Stimulated activated effector memory CD8-positive, alpha-beta T cell treated with anti-CD3 and anti-CD28 coated beads, Interleukin-12 subunit alpha, Interleukin-12 subunit beta, amount 100 ng/mL, for 72 hours (primary cell): Measurements from ENCODE around the gene ADAP1.
A peak's percentile ranks its signal among the peaks of the same experiment; 100 is the strongest.

Source experiments
- ATAC-seq: fragments of 150-1000 bp; cut with Tn5 transposase; 2 replicates; pipeline ENCODE4 v1.10.0; 2021
- DNase-seq, 2 donors: peaks; one replicate each; pipeline ENCODE4 v3.0.0; 2021 to 2022; ENCODE audit warnings: low spot score in 2 of 2
- H3K27ac Mint-ChIP-seq: one replicate; pipeline ENCODE4 v1.8.0; 2022; ENCODE audit warnings: mild to moderate bottlenecking, mixed read lengths
- H3K36me3 Mint-ChIP-seq: one replicate; pipeline ENCODE4 v1.8.0; 2022; ENCODE audit warnings: mild to moderate bottlenecking, mixed read lengths
- H3K4me1 Mint-ChIP-seq: one replicate; pipeline ENCODE4 v1.8.0; 2022; ENCODE audit warnings: mixed read lengths
- H3K4me3 Mint-ChIP-seq: one replicate; pipeline ENCODE4 v1.8.0; 2022; ENCODE audit warnings: mild to moderate bottlenecking, mixed read lengths
- H3K9me3 Mint-ChIP-seq: one replicate; pipeline ENCODE4 v1.8.0; 2022; ENCODE audit warnings: mixed read lengths

ADAP1 gene

GRCh38 chr7:918441-919113 is 35.9 kb downstream of the ADAP1 start:
- Mint-ChIP-seq H3K36me3 (peaks cover 31% of the 10 kb centered on the region), H3K4me1 (peaks cover 53% of the 10 kb centered on the region), H3K4me3 (no peak overlapping the region), H3K9me3 (no peaks in the 10 kb centered on the region), H3K27ac (no peak overlapping the region)
- DNase-seq (no peak), ATAC-seq (no peak)

- ATAC-seq: no peak
- no peak for DNase-seq
- peaks cover 26% of the 10 kb centered on the region for H3K36me3 Mint-ChIP-seq
- peaks cover 48% of the 10 kb centered on the region for H3K4me1 Mint-ChIP-seq
- H3K9me3 Mint-ChIP-seq: no peaks in the 10 kb centered on the region
- no peak overlapping the region for H3K27ac Mint-ChIP-seq
- no peak overlapping the region for H3K4me3 Mint-ChIP-seq
Measured at GRCh38 chr7:918118-918425, 36.4 kb downstream of the ADAP1 start.

GRCh38 chr7:917255-918117 is 37.0 kb downstream of the ADAP1 start:
- no peak overlapping the region for H3K27ac Mint-ChIP-seq
- H3K36me3 Mint-ChIP-seq: peaks cover 20% of the 10 kb centered on the region
- peaks cover 42% of the 10 kb centered on the region for H3K4me1 Mint-ChIP-seq

GRCh38 chr7:916291-916941 is 38.1 kb downstream of the ADAP1 start:
- Mint-ChIP-seq H3K4me1 (peaks cover 32% of the 10 kb centered on the region), H3K27ac (peak overlapping the region; percentile 52)

More at GRCh38 chr7:917255-918117, 37.0 kb downstream of the ADAP1 start:
- ATAC-seq (no peak), DNase-seq (no peak)
- H3K9me3 Mint-ChIP-seq: no peaks in the 10 kb centered on the region
- H3K4me3 Mint-ChIP-seq: no peak overlapping the region

GRCh38 chr7:915291-916218 is 38.9 kb downstream of the ADAP1 start:
- no peak overlapping the region for H3K4me3 Mint-ChIP-seq
- peak overlapping the region; percentile 52 for H3K27ac Mint-ChIP-seq
- no peak for DNase-seq
- H3K9me3 Mint-ChIP-seq: no peaks in the 10 kb centered on the region
- H3K4me1 Mint-ChIP-seq: peaks cover 24% of the 10 kb centered on the region
- H3K36me3 Mint-ChIP-seq: peaks cover 13% of the 10 kb centered on the region
- ATAC-seq: no peak

More at GRCh38 chr7:916291-916941, 38.1 kb downstream of the ADAP1 start:
- DNase-seq (no peak), ATAC-seq (no peak)
- peaks cover 20% of the 10 kb centered on the region for H3K36me3 Mint-ChIP-seq
- no peaks in the 10 kb centered on the region for H3K9me3 Mint-ChIP-seq
- H3K4me3 Mint-ChIP-seq: no peak overlapping the region

GRCh38 chr7:914521-915194 is 39.8 kb downstream of the ADAP1 start:
- no peaks in the 10 kb centered on the region for H3K9me3 Mint-ChIP-seq
- H3K36me3 Mint-ChIP-seq: peaks cover 13% of the 10 kb centered on the region
- DNase-seq (no peak), ATAC-seq (no peak)
- H3K4me3 Mint-ChIP-seq: no peak overlapping the region
- H3K27ac Mint-ChIP-seq: peak overlapping the region; percentile 37
- peaks cover 25% of the 10 kb centered on the region for H3K4me1 Mint-ChIP-seq

GRCh38 chr7:913736-914520 is 40.6 kb downstream of the ADAP1 start:
- DNase-seq (no peak), ATAC-seq (no peak)
- Mint-ChIP-seq H3K9me3 (no peaks in the 10 kb centered on the region), H3K4me3 (no peak overlapping the region), H3K36me3 (peaks cover 13% of the 10 kb centered on the region), H3K4me1 (peaks cover 20% of the 10 kb centered on the region), H3K27ac (peak overlapping the region; percentile 37)

- H3K4me3 Mint-ChIP-seq: no peak overlapping the region
- H3K9me3 Mint-ChIP-seq: no peaks in the 10 kb centered on the region
- peaks cover 7% of the 10 kb centered on the region for H3K36me3 Mint-ChIP-seq
- no peak overlapping the region for H3K27ac Mint-ChIP-seq
- no peak for ATAC-seq
- H3K4me1 Mint-ChIP-seq: peaks cover 24% of the 10 kb centered on the region
- no peak for DNase-seq
Measured at GRCh38 chr7:911791-912480, 42.5 kb downstream of the ADAP1 start.

- H3K4me3 Mint-ChIP-seq: no peak overlapping the region
- H3K4me1 Mint-ChIP-seq: peaks cover 17% of the 10 kb centered on the region
- H3K27ac Mint-ChIP-seq: no peak overlapping the region
Measured at GRCh38 chr7:910931-911431, 43.5 kb downstream of the ADAP1 start.

GRCh38 chr7:910441-910861 is 44.0 kb downstream of the ADAP1 start:
- H3K9me3 Mint-ChIP-seq: no peaks in the 10 kb centered on the region

More at GRCh38 chr7:910931-911431, 43.5 kb downstream of the ADAP1 start:
- H3K36me3 Mint-ChIP-seq: peaks cover 16% of the 10 kb centered on the region
- DNase-seq (no peak), ATAC-seq (no peak)
- no peaks in the 10 kb centered on the region for H3K9me3 Mint-ChIP-seq

GRCh38 chr7:909358-910329 is 44.8 kb downstream of the ADAP1 start:
- Mint-ChIP-seq H3K36me3 (peaks cover 27% of the 10 kb centered on the region), H3K9me3 (no peaks in the 10 kb centered on the region), H3K27ac (no peak overlapping the region), H3K4me1 (peaks cover 12% of the 10 kb centered on the region), H3K4me3 (peak overlapping the region; percentile 42)
- no peak for DNase-seq
- ATAC-seq: peak; percentile 38

More at GRCh38 chr7:910441-910861, 44.0 kb downstream of the ADAP1 start:
- Mint-ChIP-seq H3K36me3 (peaks cover 19% of the 10 kb centered on the region), H3K4me1 (peaks cover 12% of the 10 kb centered on the region), H3K27ac (no peak overlapping the region), H3K4me3 (peak overlapping the region; percentile 42)
- DNase-seq (no peak), ATAC-seq (no peak)
